HG02571 (cell line): ENCODE measurements around the gene GOLGA7B.

Experiments used
- ATAC-seq: cut with Tn5 transposase; IDR thresholded peaks from one replicate; pipeline ENCODE4 v1.9.1; 2021; ENCODE audit warnings: mild to moderate bottlenecking, moderate library complexity; ENCODE audit not compliant: unreplicated experiment

Gene GOLGA7B

GRCh38 chr10:97891497-97892167, 42.0 kb downstream of the GOLGA7B start:
- no peak for ATAC-seq

GRCh38 chr10:97892506-97892905, 42.9 kb downstream of the GOLGA7B start:
- ATAC-seq = no peak

- ATAC-seq = no peak
Measured at GRCh38 chr10:97892939-97893338, 43.3 kb downstream of the GOLGA7B start.

GRCh38 chr10:97894092-97894491, 44.4 kb downstream of the GOLGA7B start:
- no peak for ATAC-seq

- no peak for ATAC-seq
Measured at GRCh38 chr10:97895084-97895483, 45.4 kb downstream of the GOLGA7B start.

GRCh38 chr10:97895915-97896314, 46.3 kb downstream of the GOLGA7B start:
- no peak for ATAC-seq

- no peak for ATAC-seq
Measured at GRCh38 chr10:97896756-97897358, 47.2 kb downstream of the GOLGA7B start.

- ATAC-seq = no peak
Measured at GRCh38 chr10:97898429-97898828, 48.8 kb downstream of the GOLGA7B start.

GRCh38 chr10:97901381-97901780, 51.7 kb downstream of the GOLGA7B start:
- ATAC-seq = no peak

- no peak for ATAC-seq
Measured at GRCh38 chr10:97903128-97904017, 53.7 kb downstream of the GOLGA7B start.

- no peak for ATAC-seq
Measured at GRCh38 chr10:97904018-97904381, 54.4 kb downstream of the GOLGA7B start.

GRCh38 chr10:97904576-97904975, 54.9 kb downstream of the GOLGA7B start:
- no peak for ATAC-seq

GRCh38 chr10:97905276-97905675, 55.6 kb downstream of the GOLGA7B start:
- ATAC-seq = no peak

- no peak for ATAC-seq
Measured at GRCh38 chr10:97907211-97907610, 57.6 kb downstream of the GOLGA7B start.

GRCh38 chr10:97907830-97908229, 58.2 kb downstream of the GOLGA7B start:
- ATAC-seq = no peak

- ATAC-seq = no peak
Measured at GRCh38 chr10:97910661-97911060, 61.0 kb downstream of the GOLGA7B start.

- ATAC-seq = no peak
Measured at GRCh38 chr10:97911217-97911616, 61.6 kb downstream of the GOLGA7B start.

- no peak for ATAC-seq
Measured at GRCh38 chr10:97913193-97913592, 63.5 kb downstream of the GOLGA7B start.

GRCh38 chr10:97913614-97914013, 64.0 kb downstream of the GOLGA7B start:
- ATAC-seq = no peak

- no peak for ATAC-seq
Measured at GRCh38 chr10:97914171-97914836, 64.7 kb downstream of the GOLGA7B start.

- ATAC-seq = no peak
Measured at GRCh38 chr10:97914837-97915211, 65.2 kb downstream of the GOLGA7B start.
